Activated T-cell treated with anti-CD3 and anti-CD28 coated beads, Interleukin-2, amount 50 U/mL, for 4 hours (primary cell): ENCODE data around the gene TSPAN10. TPM values are rescaled to one million over a fixed set of nuclear protein-coding genes. Genes with fewer than 3 reads are reported as not detected.

ENCODE experiments used
- ATAC-seq, 2 donors: fragments of 200-7000 bp; cut with Tn5 transposase; one replicate each; pipeline ENCODE4 v1.10.0; 2021
- DNase-seq: peaks from one replicate; pipeline ENCODE4 v3.0.0-alpha.2; 2020
- H3K27me3 Mint-ChIP-seq: one replicate; pipeline ENCODE4 v1.8.0; 2021; ENCODE audit warnings: low read depth, mixed read lengths
- H3K36me3 Mint-ChIP-seq: one replicate; pipeline ENCODE4 v1.8.0; 2022; ENCODE audit warnings: mixed read lengths; ENCODE audit not compliant: insufficient read depth
- H3K4me1 Mint-ChIP-seq: one replicate; pipeline ENCODE4 v1.8.0; 2021; ENCODE audit warnings: low read depth, mixed read lengths
- H3K4me3 Mint-ChIP-seq: one replicate; pipeline ENCODE4 v1.8.0; 2021; ENCODE audit warnings: mild to moderate bottlenecking, moderate library complexity, mixed read lengths
- H3K9me3 Mint-ChIP-seq: one replicate; pipeline ENCODE4 v1.8.0; 2021; ENCODE audit warnings: mixed read lengths
- total RNA-seq, 3 donors: library from RNA; stranded (reverse); gene quantifications; one replicate each; pipeline ENCODE4 v1.2.1, GENCODE V29; 2021

The TSPAN10 gene
- total RNA-seq, 3 donors from 2014 or later, result 0.11 to 0.18 TPM; not detected in 1

DNA sequence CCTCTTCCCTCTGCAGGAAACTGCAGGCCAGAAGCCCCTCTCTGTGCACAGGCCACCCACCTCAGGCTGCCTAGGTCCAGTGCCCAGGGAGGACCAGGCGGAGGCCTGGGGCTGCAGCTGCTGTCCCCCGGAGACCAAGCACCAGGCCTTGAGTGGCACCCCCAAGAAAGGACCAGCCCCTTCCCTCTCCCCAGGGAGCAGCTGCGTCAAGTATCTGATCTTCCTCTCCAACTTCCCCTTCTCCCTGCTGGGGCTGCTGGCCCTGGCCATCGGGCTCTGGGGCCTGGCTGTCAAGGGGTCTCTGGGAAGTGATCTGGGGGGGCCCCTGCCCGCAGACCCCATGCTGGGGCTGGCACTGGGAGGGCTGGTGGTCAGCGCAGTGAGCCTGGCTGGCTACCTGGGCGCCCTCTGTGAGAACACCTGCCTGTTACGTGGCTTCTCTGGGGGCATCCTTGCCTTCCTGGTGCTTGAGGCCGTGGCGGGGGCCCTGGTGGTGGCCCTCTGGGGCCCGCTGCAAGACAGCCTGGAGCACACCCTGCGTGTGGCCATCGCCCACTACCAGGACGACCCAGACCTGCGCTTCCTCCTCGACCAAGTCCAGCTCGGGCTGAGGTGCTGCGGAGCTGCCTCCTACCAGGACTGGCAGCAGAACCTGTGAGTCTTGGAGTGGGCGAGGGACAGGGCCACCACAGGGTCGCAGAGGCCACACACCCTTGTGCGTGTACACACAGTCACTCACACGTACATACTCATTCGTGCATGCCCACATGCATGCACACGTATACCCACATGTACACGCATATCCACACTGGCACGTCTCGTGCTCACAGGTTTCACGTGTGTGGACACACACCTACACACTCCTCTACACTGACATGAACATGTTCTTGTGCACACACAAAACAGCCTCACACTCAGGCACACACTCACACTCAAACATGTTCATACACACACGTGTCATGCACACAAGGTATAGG is 8.3 kb downstream of the TSPAN10 start:
- H3K36me3 Mint-ChIP-seq, result no peaks in the 10 kb centered on the region
- ATAC-seq, result no peak

GRCh38 chr17:81646869-81647600 is 10.0 kb downstream of the TSPAN10 start:
- no peaks in the 10 kb centered on the region for H3K36me3 Mint-ChIP-seq
- DNase-seq (no peak), ATAC-seq (no peak)
- peaks cover 27% of the 10 kb centered on the region for H3K27me3 Mint-ChIP-seq
- H3K4me3 Mint-ChIP-seq, result no peak overlapping the region
- H3K9me3 Mint-ChIP-seq, result no peaks in the 10 kb centered on the region
- H3K4me1 Mint-ChIP-seq, result no peaks in the 10 kb centered on the region

More for the DNA sequence above, 8.3 kb downstream of the TSPAN10 start:
- Mint-ChIP-seq H3K9me3 (no peaks in the 10 kb centered on the region), H3K27me3 (peaks cover 21% of the 10 kb centered on the region), H3K4me1 (no peaks in the 10 kb centered on the region), H3K4me3 (no peak overlapping the region)
- no peak for DNase-seq

- no peaks in the 10 kb centered on the region for H3K9me3 Mint-ChIP-seq
- no peaks in the 10 kb centered on the region for H3K4me1 Mint-ChIP-seq
- no peaks in the 10 kb centered on the region for H3K36me3 Mint-ChIP-seq
- peak in 1 of 2 donors; percentile 28 for ATAC-seq
- no peak for DNase-seq
- H3K27me3 Mint-ChIP-seq, result peaks cover 27% of the 10 kb centered on the region
- no peak overlapping the region for H3K4me3 Mint-ChIP-seq
These were observed 10.6 kb downstream of the TSPAN10 start for GRCh38 chr17:81647640-81648012.

GRCh38 chr17:81648013-81648706 is 11.2 kb downstream of the TSPAN10 start:
- Mint-ChIP-seq H3K36me3 (no peaks in the 10 kb centered on the region), H3K27me3 (peaks cover 27% of the 10 kb centered on the region), H3K9me3 (no peaks in the 10 kb centered on the region), H3K4me1 (no peaks in the 10 kb centered on the region), H3K4me3 (no peak overlapping the region)
- ATAC-seq (no peak), DNase-seq (no peak)

DNA sequence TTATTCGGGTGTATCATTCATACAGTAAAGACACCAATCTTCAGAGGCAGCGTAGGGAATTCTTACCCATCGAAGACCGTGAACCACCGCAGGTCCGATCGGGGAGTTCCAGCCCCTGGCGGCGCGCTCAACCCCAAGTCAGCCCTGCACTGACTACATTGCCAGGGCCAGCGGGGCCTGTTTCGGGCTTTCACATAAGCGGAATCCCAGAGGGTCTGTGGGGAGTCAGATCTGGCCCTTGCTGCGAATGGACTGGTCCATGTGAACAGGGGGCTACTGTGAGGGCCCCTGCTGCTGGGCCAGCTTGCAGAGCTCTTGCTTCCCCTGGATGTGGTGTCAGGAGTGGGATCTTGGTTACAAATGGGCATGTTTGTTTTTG is 11.7 kb downstream of the TSPAN10 start:
- Mint-ChIP-seq H3K27me3 (peaks cover 29% of the 10 kb centered on the region), H3K4me3 (no peak overlapping the region), H3K36me3 (no peaks in the 10 kb centered on the region), H3K9me3 (no peaks in the 10 kb centered on the region), H3K4me1 (peaks cover 3% of the 10 kb centered on the region)
- no peak for DNase-seq
- no peak for ATAC-seq

DNA sequence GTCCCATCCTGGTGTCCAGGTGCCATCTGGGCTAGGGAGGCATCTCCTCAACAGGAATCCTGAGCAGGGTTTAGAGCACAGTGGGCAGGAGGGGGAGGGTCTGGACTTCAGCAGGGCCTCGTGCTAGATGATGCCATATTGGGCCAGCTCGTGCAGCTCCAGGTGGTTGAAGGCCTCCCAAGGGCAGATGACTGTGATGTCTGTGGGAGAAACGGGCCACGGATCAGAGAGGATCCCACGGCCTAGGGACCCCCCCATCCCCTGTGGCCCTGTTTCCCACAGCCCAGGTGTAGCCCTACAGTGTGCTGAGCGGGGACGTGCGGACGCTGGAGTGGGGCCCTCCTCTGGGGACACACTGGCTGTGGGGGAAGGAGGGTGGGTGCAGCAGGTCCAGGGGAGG is 14.0 kb downstream of the TSPAN10 start:
- Mint-ChIP-seq H3K4me1 (peaks cover 3% of the 10 kb centered on the region), H3K4me3 (no peak overlapping the region), H3K27me3 (peaks cover 31% of the 10 kb centered on the region), H3K9me3 (no peaks in the 10 kb centered on the region), H3K36me3 (no peaks in the 10 kb centered on the region)
- DNase-seq (no peak), ATAC-seq (no peak)

DNA sequence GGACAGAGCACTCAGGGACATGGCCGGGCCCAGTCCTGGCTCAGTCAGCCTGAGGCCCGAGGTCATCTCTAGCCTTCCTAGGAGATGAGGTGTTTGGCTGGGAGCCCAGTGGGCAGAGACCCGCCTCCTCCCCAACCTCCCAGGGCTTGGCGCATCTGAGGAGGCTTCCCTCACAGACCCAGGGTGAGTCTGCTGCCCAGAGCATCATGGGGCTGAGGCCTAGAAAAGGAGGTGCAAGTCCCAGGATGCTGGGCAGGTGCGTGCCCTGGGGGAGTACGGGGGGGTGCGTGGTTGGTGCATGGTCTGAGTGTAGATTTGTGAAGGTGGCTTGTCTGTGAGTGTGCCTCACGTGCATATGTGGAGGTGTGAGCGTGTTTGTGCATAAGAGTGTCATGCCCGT is 14.7 kb downstream of the TSPAN10 start:
- H3K27me3 Mint-ChIP-seq, result peaks cover 31% of the 10 kb centered on the region
- H3K4me1 Mint-ChIP-seq, result peaks cover 3% of the 10 kb centered on the region
- H3K4me3 Mint-ChIP-seq, result no peak overlapping the region
- ATAC-seq (no peak), DNase-seq (no peak)
- no peaks in the 10 kb centered on the region for H3K9me3 Mint-ChIP-seq
- H3K36me3 Mint-ChIP-seq, result no peaks in the 10 kb centered on the region

DNA sequence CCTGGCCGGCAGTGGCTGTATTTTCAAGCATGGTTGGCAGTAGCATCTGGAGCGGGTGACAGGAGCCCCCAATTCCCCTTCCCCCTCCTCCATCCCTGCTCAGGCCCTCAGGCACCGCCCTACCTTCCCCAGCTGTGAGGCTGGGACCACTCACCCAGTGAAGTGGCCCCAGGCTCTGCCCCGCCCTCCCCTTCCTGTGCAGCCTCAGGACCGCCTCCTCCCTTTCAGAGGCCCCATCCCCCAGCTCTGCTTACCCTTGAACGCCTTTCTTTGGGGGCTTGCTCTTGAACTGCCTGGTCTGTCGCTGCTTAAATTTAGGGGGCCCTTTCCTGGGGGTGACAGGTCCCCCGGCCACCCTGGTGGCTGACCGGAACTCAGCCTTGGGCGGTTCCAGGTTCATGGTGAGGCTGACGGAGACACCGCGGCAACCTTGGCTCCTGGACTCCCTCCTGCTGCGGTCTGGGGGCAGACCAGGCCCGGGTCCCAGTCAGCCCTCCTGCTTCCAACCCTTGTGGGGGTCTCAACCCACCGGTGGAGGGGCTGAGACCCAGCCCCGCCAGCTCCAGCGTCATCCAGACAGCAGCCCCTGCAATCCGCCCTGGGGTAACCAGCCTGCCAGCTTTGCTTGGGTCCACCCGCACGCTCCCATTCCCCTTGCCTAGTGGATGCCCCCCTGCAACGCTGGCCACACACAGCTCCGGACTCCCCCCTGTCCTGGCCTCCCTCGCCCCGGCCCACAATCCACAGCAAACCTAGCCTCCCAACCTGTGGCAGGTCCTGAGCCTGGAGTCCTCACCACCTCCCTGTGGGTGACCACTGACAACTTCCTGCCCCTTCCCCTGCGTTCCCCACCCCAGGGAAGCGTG is 16.1 kb downstream of the TSPAN10 start:
- H3K27me3 Mint-ChIP-seq, result peaks cover 23% of the 10 kb centered on the region
- H3K9me3 Mint-ChIP-seq, result no peaks in the 10 kb centered on the region
- no peak for DNase-seq
- peaks cover 10% of the 10 kb centered on the region for H3K4me1 Mint-ChIP-seq
- ATAC-seq, result peak; percentile 75 to 82
- H3K36me3 Mint-ChIP-seq, result no peaks in the 10 kb centered on the region
- H3K4me3 Mint-ChIP-seq, result peak overlapping the region; percentile 60

GRCh38 chr17:81655378-81656117 is 18.6 kb downstream of the TSPAN10 start:
- peaks cover 10% of the 10 kb centered on the region for H3K4me1 Mint-ChIP-seq
- no peaks in the 10 kb centered on the region for H3K9me3 Mint-ChIP-seq
- H3K27me3 Mint-ChIP-seq, result peaks cover 10% of the 10 kb centered on the region
- no peak overlapping the region for H3K4me3 Mint-ChIP-seq
- H3K36me3 Mint-ChIP-seq, result no peaks in the 10 kb centered on the region
- ATAC-seq (no peak), DNase-seq (no peak)

- peaks cover 10% of the 10 kb centered on the region for H3K27me3 Mint-ChIP-seq
- no peak within 1 kb of the TSS for H3K4me3 Mint-ChIP-seq
- ATAC-seq (no peak), DNase-seq (no peak)
- no peaks in the 10 kb centered on the region for H3K9me3 Mint-ChIP-seq
- H3K4me1 Mint-ChIP-seq, result peaks cover 10% of the 10 kb centered on the region
- no peaks in the 10 kb centered on the region for H3K36me3 Mint-ChIP-seq
These were observed 19.2 kb downstream of the TSPAN10 start, which contains the start of gene PDE6G for GRCh38 chr17:81656118-81656743. Gene PDE6G, minus strand, starts transcription at chr17:81656542. Its CDS starts 3,237 bp downstream, at chr17:81653305.

DNA sequence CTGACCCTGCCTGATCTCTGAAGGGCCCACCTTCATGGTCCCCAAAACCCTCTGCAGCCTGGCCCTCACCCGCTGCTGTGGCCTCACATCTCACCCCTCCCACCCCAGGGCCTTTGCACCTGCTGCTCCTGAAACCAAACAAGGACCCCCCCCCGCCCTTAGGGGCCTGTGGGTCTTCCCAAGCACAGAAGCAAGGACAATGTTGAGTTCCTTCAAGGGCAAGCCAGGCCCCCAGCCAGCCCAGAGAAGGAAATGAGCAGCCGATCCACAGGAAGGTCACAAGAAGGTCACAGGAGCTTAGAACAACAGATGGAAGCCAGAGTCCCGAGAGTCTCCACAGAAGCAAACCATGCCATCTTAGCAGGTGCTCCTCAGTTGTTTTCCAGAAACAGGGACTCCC is 19.8 kb downstream of the TSPAN10 start:
- ATAC-seq (no peak), DNase-seq (no peak)
- Mint-ChIP-seq H3K4me1 (peaks cover 10% of the 10 kb centered on the region), H3K27me3 (peaks cover 6% of the 10 kb centered on the region), H3K9me3 (no peaks in the 10 kb centered on the region), H3K4me3 (no peak overlapping the region), H3K36me3 (no peaks in the 10 kb centered on the region)

GRCh38 chr17:81659038-81659437 is 22.0 kb downstream of the TSPAN10 start:
- ATAC-seq (no peak), DNase-seq (no peak)
- H3K4me3 Mint-ChIP-seq, result no peak overlapping the region
- H3K4me1 Mint-ChIP-seq, result peaks cover 13% of the 10 kb centered on the region
- H3K9me3 Mint-ChIP-seq, result no peaks in the 10 kb centered on the region
- no peaks in the 10 kb centered on the region for H3K27me3 Mint-ChIP-seq
- no peaks in the 10 kb centered on the region for H3K36me3 Mint-ChIP-seq

GRCh38 chr17:81660441-81660840 is 23.4 kb downstream of the TSPAN10 start:
- no peak for ATAC-seq
- H3K36me3 Mint-ChIP-seq, result peaks cover 5% of the 10 kb centered on the region
- H3K27me3 Mint-ChIP-seq, result no peaks in the 10 kb centered on the region
- no peak overlapping the region for H3K4me3 Mint-ChIP-seq
- DNase-seq, result no peak
- peaks cover 22% of the 10 kb centered on the region for H3K4me1 Mint-ChIP-seq
- no peaks in the 10 kb centered on the region for H3K9me3 Mint-ChIP-seq
